Effector CD8-positive, alpha-beta T cell (primary cell): ENCODE measurements around the gene TMEM63C.
A peak's percentile ranks its signal among the peaks of the same experiment; 100 is the strongest.

Source experiments
- DNase-seq: peaks from one replicate; lab custom pipeline; 2025; lab: John Stamatoyannopoulos, UW
- total RNA-seq, 4 experiments: gene quantifications; one replicate each; lab custom pipeline; 2026; lab: John Stamatoyannopoulos, UW

TMEM63C gene, protein sequence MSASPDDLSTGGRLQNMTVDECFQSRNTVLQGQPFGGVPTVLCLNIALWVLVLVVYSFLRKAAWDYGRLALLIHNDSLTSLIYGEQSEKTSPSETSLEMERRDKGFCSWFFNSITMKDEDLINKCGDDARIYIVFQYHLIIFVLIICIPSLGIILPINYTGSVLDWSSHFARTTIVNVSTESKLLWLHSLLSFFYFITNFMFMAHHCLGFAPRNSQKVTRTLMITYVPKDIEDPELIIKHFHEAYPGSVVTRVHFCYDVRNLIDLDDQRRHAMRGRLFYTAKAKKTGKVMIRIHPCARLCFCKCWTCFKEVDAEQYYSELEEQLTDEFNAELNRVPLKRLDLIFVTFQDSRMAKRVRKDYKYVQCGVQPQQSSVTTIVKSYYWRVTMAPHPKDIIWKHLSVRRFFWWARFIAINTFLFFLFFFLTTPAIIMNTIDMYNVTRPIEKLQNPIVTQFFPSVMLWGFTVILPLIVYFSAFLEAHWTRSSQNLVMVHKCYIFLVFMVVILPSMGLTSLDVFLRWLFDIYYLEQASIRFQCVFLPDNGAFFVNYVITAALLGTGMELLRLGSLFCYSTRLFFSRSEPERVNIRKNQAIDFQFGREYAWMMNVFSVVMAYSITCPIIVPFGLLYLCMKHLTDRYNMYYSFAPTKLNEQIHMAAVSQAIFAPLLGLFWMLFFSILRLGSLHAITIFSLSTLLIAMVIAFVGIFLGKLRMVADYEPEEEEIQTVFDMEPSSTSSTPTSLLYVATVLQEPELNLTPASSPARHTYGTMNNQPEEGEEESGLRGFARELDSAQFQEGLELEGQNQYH
- total RNA-seq: 0.29 to 2.2 (median 0.76) reads per million in 4 experiments

DNA sequence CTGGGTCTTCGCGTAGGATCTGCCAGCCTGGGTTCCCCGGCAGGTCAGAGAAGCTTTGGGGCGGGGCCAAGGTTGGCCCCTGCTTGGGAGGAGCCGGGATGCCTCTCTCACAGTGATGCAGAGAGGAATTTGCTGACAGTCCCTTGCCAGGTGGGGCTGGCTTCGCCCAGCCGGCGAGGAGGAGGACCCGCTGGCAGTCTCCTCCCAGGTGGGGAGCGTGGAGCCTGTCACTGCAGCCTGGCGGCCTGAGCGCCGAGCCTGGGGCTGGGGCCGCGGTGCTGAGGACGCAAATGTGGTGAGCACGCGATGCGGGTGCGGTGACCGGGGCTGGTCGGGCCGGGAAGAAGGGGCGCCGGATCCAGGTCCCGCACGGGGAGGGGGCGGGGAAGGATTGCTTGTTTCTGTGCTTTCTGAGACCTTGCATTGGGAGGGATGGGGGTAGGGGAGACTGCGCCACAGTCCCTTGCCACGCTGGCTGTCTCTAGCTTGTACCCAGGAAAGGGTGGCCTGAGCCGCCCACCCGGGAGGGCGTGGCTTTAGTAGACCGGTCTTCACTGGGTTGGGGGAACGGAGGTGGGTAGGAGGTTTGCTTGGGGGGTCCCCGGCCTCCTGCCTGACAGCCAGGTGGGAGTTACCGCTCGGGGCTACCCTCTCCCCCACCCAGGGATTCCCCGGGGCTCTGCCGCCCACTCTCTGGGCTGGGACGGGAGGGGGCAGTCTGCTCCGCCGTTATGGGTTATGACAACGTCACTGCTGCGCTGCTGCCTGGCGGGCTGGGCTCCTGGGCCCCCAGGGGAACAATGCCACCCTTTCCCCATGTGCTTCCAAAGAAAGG is at the start of gene TMEM63C:
TMEM63C (plus strand) TSS at position 196 of the 835 bp plus-strand sequence. CDS start 37,016 bp downstream, outside the sequence.
- peak; percentile 4 for DNase-seq

DNA sequence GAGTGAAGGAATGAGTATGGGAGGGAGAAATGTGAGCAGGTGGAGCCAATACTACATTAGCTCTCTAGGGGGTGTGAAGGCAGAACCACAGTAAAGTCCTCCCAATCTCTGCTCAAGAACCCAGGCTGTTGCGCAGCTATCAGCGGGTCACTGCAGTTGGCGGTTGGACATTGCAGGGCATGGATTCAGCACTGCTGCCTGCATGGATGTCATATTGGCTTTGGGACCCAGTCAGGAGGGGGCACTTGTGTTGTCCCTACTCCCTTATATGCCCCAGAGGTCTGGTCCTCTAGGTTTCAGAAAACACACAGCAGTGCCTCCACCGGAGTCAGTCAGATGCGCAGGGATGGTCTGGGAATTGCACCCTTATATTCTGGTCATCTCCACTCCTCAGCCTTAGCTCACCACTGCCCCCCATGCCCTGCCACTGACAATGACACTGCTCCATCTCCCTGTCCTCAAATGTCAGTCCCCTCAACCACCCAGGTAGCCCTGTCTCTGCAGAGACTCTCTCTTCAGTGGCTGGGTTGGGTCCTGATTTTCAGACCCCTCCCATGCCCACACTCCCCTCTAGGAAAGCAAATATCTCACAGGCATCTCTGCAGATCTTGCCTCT is 49.6 kb upstream of the TMEM63C start:
- DNase-seq: no peak

DNA sequence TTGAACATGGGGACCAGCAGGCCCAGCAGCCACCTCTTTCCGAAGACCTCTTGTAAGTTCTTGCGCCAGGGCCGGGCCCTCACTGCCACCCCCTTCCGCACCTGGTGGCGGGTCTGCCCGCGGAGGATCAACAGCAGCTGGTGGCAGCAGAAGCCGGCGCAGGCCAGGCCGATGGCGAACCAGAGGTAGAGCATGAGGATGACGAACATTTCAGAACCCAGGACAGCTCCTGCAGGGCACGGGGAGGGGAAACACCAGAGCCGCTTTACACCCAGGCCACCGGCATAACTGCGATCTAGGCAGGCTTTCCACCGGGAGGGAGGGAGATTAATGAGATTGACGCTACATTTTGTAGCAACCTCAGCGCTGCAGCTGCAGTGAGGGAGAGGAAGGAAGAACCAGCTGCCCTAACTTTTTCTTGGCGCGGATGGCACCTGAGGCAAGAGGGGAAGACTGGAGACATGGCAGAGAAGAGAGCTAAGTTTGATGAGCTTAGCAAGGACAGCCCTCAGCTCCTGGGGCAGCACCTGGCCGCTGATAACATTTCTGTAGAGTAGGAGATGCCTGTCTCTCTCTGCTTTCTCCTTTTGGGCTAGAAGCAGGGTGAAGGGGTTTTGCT is 47.8 kb upstream of the TMEM63C start:
- no peak for DNase-seq

DNA sequence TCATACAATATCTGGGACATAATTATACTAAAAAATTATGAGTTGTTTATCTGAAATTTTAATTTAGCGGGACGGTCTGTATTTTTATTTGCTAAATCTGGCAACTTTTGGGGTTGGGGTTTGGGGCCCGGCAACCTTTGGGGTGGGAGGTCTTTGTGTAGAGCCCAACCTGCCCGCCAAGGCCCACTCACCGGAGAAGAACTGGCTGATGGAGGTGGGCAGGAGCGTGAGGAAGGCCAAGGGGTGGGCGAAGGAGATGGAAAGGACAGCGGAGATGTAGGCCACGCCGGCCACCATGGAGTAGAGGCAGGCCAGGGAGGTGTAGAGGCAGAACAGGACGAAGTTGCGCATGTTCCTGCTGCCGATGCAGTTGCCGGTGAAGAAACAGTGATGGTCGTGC is 42.6 kb upstream of the TMEM63C start:
- DNase-seq: no peak

DNA sequence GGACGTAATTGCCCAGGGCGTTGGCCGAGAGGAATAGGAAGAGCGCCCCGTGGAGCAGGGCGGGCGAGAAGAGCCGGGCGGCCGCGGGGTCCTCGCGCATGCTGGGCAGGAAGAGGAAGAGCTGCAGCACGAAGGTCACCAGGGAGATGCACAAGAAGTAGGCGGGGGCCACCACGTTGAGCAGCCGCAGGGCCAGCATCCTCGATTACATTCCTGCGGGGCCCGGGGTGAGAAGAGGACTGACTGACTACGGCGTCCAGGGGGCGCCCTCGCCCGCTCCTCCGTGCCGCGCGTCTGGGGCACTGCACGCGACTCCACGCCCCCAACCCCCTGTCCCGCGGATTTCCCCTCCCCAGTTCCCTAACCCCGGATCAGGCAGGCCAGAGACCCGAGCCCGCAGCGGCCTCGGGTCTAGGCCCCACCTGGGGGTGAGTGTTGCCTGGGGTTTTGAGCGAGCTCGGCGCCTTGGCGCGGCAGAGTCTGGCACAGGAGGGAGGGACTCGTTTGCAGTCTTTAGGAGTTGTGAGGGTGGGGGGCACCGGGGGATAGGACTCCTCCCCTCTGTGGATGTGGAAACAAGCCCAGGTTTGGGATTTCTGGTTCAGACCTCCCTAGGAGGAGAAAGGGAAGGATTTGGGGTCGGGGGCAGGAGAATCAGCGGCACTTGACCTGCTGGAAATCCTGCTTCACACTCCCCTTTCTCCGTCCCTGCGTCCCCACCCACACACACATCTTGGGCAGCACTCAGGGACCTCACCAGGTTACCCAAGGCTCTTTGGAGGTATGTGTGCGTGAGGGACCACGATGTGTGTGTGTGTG is 41.8 kb upstream of the TMEM63C start:
- DNase-seq: no peak

DNA sequence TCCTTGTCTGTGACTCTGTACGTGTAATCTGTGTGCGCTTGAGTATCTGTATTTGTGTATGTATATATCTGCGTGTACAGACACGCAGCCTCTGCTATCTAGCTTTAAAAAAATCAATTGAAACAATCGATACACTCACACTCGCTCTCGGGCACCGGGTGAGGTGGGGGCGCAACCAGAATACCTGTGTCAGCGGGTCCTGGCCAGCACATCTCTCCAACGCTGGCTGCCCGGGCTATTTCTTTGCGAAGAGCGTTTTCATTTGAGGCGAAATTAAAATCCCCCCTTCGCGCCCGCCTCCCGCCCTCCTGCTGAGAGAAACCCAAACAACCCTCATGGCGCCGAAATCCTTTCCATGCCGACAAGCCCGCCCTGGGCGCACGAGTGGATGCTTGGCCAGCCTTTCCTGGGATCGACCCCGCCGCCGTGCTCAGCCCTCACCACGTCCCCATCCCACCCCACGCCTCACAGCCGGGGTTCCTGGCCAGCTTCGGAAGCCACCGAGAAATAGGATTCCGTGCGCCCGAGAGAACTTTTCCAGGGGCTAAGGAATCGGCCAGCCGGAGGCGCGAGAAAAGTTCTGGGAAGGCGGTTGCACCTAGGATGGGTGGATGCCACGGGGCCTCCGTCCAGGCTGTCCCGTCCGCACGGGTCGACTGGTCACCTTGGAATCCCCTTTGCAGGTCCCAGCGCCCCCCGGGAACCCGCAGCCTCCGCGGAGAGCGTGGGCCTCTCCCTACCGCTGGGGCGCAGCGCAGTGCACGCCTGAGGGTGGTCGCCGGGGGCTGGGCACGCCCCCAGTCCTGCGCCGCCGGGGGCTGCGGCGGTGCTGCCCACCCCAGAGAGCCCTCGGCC is 41.0 kb upstream of the TMEM63C start:
- DNase-seq: no peak

DNA sequence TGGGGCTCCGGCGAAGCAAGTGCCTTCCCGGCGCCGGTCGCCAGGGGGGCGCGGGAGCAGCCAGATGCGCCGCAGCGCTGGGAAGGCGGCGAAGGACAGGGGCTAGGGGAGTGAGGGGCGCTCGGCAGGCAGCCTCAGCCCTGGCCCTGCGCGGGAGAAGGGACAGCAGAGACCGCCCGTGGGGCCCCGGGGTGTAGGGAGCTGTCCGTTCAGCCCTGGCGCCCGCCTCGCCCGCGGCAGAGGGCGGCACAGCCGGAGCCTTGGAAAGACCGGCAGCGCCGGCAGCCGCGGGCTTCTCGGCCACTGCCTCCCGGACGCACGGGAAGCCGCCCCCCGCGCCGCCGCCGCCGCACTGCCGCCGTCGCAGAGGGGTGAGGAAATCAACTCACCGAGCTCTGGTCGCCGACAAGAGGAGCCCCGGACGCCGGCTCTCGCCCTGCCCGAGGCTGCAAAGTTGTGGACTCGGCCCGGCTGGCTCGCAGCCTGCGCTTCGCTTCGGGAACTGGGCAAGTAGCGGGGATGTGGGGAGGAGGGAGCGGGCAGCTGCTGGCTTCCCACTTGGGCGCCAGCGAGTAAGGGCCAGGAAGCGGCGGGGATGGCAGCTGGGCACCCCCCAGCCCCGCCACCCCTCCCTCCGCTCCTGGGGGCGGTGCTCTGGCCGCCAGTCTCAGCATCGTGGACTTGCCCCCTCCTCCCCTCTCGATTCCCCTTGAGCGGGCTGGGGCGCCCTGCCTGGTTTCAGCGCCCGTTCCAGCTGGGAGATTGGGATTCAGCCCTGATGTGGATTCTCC is 40.2 kb upstream of the TMEM63C start, which contains the start of gene ZDHHC22:
ZDHHC22 (minus strand) TSS at position 578 of the 791 bp plus-strand sequence. CDS start 2,053 bp downstream, outside the sequence.
- DNase-seq: no peak

DNA sequence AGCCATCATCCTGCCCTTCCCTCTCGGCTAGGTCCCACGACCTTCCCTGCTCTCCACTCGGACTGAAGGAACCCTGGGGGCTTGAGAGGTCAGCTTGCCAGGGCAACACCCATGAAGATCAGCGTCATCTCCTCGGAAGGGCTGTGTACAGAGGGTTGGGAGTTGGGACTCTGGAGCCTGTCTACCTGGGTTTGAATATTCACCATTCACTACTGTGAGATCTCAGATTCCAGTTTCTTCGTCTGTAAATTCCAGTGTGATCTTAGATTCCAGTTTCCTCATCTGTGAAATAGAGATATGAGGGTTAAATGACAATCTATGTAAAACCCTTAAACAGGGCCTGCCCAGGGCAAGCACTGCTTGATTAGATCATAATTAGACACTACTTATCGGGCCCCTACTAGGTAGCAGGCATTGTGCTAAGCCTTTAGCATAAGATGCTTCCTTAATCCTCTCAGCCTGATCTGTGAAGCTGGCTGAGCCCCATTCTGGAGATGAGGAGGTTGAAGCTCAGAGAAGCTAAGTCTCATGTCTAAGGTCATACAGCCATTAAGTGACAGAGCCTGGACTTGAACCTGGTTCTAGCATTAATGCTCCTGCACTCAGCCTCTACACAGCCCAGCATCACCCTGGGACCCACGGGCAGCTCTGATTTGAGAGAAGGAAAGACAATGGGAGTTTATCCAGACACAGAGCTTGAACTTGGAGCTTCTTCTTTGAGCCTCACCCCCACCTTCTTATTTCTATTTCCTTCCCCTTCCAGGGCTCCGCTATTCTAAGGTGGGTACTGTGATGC is 39.4 kb upstream of the TMEM63C start:
- DNase-seq: no peak

DNA sequence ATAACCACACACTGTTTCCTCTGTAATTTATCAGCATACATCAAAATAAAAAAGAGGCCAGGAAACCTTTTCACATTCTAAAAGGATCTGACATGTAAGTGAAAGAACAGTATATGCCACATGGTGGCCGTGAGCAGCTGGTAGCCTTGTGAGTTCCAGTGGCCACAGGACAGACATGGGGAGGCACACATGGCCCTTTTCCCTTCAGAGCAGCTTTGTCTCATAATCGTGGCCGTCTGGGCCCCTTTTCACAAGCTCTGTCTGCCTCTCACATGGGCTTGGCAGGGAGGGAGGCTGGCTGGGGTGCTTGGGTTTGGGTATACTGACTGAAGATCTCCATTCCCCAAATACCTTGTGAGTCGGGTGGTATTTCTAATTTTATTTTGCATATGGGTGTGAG is 38.5 kb upstream of the TMEM63C start:
- DNase-seq: no peak

DNA sequence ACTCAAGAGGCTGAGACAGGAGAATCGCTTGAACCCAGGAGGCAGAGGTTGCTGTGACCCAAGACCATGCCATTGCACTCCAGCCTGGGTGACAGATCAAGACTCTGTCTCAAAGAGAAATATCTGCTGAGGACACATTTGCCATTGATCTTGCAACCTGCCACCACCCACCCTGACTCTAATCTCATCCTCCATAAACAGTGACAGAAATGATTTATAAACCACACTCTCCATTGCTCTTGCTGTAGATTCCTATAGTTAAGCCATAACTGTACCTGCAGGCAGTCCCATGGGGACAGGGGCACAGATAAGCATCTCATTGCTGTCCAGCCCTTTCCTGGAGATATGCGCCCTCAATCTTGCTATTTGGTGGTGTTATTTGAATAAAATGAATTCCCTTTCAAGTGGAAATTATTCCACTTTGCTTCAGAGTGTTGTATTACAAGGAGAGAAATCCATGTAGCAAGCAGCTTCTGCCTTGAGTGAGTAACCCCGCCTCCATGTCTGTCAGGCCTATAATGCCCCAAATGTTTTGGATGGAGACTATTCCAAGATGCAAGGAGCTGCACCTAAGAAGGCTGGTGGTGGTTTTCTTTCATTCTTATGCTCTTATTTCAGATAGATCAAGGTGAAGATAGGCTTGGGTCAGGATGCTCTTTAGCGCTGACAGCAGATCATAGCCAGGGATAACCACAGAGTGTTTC is 37.0 kb upstream of the TMEM63C start:
- no peak for DNase-seq

DNA sequence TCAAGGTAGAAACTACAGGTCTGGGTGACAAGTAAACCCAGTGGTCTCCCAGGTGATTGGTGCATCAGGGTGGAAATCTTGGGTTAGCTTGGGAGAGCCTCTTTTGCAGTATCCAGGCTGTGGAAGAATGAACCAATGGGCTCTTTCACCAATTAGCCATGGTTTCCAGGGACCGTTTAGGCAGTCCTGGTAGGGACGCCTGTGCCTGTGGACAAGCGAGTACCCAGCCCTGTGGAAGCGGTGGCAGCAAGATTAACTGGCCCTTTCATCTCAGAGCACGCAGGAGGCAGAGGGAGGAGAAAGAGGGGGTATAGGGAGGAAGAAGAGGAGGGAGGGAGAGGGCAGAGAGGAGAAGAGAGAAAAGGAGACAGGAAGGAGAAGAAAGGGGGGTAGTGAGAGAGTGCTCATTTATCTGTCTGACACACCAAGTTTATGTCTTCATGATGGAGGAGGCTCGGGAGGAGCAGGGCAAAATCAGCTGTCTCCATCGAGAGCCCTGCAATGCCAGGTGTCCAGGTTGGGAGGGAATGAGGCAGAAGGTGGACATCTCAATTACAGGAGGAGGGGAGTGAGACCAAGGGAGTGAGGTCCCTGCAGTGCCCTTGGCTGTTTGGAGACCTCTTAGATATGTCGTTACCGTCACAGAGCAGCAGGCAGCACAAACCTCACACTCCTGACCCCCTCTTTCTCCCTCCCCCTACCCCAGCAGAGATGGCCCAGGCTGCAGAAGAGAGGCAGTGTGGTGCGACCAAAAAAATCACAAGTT is 35.4 kb upstream of the TMEM63C start:
- DNase-seq: no peak

DNA sequence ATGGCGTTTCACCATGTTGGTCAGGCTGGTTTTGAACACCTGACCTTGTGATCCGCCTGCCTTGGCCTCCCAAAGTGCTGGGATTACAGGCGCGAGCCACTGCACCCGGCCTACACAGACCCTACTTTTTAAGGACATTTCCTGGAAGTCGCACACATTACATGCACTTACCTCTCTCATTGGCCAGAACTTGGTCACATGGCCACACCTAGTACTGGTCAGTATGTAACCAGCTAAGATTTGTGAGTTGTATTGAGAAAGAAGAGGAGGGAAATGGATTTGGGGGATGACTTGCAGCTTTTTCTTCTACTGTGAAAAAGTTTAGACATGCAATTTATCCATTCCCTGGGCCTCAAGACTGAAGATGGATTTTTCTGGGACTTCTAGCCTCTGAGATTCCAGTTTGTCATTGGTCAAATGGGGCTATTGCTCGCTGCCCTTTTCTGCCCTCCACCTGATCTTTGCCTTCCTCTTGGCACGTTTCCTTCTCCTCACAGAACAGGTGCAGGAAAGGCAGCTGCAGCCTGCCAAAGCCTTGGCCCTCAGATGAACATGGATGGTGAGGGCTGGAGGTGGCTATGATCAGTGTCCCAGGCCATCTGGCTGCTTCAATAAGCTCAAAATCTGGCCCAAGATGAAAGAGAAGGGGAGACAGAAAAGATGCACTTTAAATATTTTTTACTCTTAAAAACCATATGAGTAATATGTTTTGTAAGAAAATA is 32.9 kb upstream of the TMEM63C start:
- DNase-seq: no peak

DNA sequence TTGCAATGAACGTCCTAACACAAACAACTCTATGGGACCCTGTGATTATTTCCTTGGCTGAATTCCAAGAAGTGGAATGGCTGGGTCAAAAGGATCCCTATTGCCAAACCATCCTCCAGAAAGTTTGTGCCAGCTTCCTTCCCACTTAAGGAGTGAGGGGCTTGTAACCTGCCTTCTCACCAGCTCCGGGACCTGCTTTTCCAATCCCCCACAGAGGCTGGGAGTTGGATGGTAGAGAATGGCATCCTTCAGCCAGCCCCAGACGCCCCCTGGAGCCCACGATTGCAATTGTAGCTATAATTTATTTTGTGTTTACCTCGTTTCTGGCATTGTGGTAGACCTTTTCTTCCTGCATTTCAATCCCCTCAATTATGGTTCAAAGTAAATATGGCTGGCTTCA is 30.4 kb upstream of the TMEM63C start:
- DNase-seq: no peak

DNA sequence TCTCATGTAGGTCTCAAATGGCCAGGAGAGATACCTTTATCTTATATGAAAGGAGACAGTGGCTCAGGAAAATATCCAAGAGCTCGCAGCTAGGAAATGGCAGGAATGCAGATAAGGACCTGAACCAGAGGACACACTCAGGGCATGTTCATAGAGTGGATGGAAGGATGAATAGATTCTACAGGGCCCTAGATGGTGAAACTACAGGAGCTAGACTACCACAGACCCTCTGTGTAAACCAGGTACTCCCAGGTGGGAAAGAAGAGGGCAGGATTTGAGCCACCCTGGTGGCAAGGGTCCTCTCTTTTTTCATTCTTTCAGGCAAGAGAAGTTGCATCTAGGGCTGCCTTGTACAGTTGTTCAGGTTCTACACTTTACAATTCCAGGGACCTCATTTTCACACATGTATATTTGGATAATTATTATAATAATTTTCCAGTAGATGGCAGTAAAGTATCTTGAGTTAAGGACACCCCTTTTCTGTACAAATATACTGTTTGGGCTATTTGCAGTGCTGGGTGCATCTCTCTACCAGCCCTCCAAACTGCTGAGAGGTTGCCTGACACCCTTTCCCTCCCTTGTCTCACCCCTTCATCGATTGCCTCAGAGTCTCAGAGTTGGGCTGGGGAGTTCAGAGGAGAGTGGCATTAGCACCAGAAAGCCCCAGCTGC is 29.5 kb upstream of the TMEM63C start:
- DNase-seq: no peak

DNA sequence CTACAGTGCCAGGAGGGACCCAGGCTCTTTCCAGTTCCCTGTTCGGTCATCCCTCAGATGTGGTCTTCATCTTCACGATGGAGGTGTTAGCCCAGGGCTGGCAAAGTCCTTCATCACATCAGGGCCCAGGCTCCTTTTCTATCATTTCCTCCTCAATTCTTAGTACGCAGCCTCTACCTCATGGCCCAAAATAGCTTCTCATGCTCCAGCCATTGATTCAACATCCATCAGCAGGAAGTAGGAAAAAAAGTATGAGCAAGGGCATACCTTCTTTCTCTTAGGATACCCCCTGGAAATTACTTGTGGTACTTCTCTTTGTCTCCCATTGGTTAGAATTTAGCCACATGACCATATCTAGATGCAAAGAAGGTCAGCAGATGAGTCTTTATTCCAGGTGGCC is 27.8 kb upstream of the TMEM63C start:
- DNase-seq: no peak
